Measurements from ENCODE around the gene NDUFS4.

- no peak for TF ChIP-seq CTCF (IDR thresholded peaks at IDR 0.05)
- TF ChIP-seq POLR2A (IDR thresholded peaks at IDR 0.05) = no peak
Measured at GRCh38 chr5:53543401-53543800, 17.0 kb upstream of the NDUFS4 start.

Data from prostate gland (tissue), 2 donors.